ENCODE data around the gene ZNF750.

Gene ZNF750

DNA sequence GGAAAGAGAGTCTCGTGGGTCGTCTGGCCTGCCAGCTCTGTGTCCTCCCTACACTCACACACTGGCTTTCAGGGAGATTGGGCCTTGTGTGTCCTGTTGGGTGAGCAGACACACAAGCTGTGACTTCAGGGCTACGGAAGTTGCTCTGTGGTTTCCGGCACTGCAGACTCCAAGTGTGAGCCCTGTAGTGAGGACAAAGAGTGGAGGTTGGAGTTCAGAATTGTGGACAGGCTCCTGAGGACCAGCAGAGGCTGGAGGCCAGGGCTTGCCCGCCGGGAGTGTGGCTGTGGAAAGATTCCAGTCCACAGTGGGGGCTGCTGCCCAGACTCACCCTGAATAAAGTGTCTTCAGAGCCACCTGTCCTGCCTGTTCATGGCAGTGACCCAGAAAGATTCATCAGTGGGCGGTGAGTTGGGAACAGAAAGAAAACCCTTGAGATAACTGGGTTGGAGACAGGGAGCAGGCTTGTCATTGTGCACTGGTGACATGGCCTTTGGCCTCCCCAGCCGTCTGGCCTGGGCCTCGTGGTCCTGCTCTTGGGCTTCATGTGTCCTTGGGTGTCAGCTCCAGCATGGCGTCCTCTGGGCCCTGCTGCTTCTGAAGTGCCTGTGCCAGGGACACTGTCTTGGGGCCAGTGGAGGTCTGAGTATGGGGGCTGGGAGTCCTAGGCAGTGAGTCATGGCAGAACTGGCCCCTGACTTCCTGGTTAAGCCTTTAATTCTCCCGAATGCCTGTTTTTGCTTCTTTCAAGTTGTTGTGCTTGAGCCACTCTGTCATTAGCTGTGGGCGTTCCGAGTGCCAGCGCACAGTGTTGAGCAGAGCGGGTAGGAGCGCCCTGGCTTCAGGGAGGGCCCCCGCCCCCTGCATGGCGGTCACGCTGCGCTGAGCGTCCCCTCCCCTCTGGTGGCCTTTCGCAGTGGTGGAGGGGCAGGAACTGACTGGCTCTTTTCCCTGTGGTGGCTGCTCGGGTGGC is 19.9 kb upstream of the ZNF750 start:
- peak; percentile 61 to 67 for DNase-seq

DNA sequence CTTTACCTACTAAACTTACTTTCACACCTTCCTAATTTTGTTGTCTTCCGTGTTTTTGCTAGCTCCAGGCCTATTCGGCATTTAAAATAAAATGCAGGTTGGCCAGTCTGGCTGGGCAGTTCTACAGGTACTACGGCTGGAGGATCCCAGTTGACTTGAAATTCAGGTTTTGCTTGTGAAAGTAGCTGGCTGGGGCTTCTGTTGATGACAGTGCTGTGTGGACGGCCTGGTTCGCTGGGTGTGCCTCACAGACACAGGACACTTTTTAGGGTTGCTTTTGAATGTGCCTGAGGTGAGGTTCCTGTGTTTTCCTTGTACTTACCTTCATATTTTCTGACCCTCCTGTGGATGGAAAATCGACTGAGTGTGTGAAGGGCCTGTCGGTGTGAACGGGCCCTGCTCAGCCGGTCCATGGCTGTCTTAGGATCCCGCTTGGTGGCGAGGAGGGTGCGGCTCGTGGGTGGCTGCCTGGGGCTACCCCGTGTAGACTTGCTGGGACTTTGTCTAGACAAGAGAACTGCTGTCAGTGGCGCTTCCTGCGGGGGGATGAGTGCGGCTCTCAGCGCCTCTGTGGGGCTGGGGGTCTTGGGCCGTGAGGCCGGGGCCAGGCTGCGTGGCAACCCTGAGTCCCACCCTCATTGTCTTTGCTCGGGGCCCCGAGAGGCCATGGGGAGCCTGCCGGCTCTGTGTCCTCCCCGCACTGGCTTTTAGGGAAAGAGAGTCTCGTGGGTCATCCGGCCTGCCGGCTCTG is 18.7 kb upstream of the ZNF750 start:
- DNase-seq, result no peak

DNA sequence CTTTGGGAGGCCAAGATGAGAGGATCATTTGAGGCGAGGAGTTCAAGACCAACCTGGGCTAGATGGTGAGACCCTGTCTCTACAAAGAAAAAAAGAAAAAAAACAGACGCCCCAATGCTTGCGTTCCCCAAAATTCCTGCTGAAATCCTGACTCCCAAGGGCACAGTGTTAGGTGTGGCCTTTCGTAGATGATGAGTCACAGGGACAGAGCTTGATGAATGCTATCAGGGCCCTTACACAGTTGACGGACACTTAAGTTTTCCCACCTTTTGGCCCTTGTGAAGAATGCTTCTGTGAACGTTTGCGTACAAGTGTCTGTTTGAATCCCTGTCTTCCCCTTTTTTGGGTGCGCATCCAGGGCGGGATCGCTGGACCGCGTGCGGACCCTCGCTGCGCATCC is 16.5 kb upstream of the ZNF750 start:
- no peak for DNase-seq

DNA sequence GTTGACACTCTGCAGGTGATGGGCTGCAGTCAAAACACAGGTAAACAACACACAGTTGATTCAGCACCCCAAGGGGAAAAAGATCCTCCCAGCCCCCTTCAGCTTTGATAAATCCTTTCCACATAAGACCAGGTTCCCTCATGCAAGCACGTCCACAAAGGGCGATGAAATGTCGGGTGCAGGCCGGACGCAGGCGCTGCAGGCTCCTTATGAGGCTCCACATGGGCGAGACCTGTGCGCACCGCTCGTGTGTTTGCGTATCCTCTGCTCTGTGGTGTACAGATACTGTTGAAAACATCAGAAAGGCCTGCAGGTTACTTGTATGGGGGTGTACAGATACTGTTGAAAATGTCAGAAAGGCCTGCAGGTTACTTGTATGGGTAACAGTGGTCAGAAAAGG is 14.4 kb upstream of the ZNF750 start:
- DNase-seq, result no peak

DNA sequence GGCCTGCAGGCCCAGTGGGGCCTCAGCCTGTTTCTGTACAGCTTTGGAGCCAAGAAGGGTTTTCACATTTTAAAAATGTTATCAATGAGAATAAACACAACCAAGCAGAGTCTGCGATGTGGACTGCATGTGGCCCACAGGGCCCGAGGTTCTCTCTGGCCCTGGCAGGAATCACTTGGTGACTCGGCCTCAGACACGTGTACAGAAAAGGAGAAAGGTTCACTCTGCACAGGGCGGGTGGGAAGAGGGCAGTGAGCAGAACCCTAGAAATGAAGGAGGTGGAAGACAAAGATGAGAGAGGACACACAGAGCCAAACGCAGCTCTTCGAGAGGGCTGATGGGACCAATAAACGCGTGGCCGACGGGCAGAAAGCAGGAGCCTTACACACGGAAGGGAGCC is 11.6 kb upstream of the ZNF750 start:
- DNase-seq, result peak in 1 of 2 experiments; percentile 52

DNA sequence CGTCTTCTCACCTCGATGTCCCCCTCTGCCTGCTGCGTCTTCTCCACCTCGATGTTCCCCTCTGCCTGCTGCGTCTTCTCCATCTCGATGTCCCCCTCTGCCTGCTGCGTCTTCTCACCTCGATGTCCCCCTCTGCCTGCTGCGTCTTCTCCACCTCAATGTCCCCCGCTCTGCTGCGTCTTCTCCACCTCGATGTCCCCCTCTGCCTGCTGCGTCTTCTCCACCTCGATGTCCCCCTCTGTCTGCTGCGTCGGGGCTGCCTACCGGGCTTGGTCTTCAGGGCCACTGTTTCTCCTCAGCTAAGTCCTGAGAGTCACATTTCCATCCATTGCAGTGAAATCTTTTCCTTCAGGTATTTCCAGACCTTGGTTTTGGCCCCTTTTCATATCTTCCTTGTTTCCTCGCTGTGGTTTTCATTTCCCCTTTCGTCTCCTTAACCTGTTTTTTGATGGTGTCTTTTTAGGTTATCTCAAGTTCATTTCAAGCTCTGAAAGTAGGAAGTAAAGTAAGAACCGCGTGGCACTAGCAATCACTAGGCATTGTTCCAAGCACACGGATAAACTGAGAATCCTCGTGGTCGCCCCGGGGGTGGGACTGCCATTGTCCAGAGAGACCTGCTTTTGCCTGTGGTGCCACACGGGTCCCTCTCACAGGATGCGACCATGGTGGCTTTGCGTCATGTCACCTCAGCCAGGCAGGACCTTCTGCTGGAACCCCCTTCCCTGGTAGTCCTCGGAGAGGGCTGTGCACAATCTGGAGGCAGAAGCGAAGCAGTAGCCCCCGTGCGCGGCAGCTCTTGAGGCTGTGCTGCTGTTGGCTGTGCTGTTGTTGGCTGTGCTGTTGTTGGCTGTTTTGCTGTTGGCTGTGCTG is 9.5 kb upstream of the ZNF750 start:
- DNase-seq, result no peak

DNA sequence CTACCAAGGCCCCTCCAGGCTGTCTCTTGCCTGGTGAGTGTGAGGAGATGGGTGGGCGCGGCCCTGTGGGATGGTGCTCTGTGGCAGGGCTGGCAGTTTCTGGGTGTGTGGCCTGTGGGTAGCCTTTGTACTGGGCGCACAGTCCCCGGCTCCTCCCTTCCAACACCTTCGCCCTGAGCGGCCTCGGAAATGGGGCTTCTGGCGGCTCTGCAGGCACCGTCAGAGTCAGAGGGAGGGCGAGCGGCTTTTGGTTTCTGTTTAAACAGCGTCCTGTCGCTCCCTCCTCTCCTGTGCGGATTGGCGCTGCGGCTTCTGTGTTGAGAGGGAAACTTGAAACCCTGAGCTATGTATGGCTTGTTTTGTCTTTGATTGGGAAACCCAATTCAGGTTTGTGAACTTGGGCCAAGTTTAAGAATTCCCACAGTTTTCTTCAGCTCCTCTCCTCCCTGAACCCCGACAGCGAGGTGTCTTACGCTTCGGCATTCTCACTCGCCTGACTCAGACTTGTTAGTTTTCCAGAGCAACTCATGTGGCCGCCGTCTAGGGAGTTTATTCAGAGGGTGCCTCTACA is 8.3 kb upstream of the ZNF750 start:
- DNase-seq, result peak; percentile 82 to 84

DNA sequence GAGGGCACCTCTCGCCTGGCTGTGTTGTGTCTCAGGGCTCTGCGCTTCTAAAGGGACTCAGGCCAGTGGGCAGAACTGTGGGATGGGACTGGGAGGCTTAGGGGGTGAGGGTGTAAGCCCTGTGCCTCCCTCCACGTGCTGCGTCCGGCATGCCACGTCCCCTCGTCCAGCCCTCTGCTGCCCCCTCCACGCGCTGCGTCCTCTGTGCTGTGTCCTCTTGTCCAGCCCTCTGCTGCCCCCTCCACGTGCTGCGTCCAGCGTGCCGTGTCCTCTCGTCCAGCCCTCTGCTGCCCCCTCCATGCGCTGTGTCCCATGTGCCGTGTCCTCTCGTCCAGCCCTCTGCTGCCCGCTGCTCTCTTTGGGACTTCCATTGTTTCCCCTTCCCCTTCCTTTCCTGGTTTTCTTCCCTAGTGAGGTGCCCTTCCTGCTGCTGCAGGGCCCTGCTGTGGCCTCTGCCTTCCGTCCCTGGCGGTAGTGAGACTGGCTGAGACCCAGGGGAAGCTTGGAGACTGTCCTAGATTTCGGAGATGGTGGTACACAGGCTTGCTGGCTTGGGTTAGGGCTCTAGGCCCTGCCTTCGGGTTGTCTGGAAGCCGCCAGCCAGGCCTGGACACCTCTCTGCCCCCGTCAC is 6.4 kb upstream of the ZNF750 start:
- no peak for DNase-seq

DNA sequence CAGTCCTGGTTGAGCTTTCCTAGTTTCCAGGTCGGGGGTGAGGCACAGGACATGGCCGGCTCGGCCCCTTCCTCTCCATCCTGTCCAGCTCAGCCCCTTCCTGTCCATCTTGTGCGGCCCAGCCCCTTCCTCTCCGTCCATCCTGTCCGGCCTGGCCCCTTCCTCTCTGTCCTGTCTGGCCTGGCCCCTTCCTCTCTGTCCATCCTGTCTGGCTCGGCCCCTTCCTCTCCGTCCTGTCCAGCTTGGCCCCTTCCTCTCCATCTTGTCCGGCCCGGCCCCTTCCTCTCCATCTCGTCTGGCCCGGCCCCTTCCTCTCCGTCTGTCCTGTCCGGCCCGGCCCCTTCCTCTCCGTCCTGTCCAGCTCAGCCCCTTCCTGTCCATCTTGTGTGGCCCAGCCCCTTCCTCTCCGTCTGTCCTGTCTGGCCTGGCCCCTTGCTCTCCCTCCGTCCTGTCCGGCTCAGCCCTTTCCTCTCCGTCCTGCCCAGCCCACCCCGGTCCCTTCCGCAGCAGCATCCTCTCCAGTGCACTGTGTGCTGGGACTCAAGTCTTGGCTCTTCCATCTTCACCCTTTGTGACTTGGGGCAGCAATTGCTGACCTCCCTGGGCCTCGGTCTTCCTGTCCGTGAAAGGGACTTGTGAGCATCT is 5.5 kb upstream of the ZNF750 start:
- no peak for DNase-seq

DNA sequence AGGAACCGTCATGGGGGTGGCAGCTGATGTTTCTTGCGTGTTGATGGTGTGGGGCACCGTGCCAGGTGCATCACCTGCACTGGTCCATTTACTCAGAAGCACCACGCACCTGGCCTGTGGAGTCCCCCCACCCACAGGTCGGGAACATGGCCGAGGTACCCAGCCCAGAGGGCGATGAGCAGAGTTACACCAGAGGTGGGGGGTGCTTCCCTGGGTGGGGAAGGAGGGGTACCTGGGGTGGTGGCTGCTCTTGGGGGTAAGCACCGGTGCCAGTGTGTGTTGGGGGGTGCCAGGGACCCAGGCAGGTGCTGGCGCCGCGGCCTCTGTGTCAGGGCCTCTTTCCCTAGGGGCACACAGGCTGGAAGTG is 5.0 kb upstream of the ZNF750 start:
- peak; percentile 60 to 70 for DNase-seq

DNA sequence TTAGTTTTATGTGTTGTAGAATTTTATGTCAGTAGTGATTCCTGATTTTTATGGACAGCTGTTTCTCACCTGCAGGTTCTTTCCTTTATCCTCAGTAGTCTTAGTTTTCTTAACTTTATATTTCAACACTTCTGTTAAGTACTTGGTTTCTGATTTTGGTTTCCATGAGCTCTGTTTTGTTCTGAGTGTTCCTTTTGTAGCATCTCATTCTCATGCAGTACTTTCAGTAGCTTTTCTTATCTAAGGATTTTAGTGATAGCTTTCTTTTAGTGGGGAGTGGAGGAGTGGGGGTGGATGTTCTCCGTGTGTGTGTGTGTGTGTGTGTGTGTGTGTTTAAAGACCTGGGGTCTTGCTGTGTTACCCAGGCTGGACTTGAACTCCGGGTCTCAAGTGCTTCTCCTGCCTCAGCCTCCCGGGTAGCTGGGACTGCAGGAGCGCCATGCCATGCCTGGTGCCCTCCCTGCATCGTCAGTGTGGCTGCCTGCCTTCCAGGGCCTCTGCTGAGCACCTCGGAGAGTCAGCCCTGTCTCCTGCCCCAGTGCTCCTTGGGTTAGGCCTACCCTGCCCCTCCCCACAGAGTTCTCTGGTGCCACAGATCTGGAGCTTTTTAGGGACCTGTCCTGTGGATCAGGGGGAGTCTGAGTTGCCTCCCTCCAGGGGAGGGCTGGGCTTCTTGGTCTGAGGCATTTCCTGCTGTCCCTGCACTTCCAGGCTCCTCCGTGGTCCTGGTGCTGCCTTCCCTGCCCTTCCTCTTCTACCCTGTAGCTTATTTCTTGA is 4.3 kb upstream of the ZNF750 start:
- no peak for DNase-seq

DNA sequence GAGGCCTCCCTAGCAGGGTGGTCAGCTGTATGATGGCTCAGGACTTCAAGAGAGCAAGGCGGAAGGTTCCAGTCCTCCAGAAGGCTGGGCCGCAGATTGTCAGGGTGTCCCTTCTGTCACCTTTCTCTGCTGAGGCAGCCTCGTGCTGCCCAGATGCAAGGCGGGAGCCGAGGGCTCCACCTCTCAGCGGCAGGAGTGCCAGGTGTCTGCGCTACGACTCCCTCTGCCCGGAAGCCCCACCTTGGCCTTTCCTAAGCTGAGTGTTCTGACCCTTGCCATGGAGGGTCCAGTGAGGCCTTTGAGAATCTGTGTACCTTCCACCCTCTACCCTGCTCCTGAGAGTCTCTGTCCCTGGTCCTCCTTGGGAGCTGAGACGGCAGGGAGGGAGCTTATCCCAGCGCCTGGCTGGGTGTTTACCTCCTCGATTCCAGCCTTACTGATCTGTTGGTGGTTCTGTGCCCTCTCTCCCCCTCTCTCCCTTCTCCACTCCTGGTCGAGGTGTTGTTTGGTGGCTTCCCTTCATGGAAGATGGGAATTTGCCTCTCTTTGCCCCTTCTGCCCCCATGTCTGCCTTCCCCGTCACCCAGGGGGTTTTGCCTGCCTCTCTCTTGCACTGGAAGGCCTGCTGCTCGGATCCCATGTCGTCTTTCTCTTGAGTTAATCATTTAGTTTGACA is 2.2 kb upstream of the ZNF750 start:
- DNase-seq, result peak in 1 of 2 experiments; percentile 59

DNA sequence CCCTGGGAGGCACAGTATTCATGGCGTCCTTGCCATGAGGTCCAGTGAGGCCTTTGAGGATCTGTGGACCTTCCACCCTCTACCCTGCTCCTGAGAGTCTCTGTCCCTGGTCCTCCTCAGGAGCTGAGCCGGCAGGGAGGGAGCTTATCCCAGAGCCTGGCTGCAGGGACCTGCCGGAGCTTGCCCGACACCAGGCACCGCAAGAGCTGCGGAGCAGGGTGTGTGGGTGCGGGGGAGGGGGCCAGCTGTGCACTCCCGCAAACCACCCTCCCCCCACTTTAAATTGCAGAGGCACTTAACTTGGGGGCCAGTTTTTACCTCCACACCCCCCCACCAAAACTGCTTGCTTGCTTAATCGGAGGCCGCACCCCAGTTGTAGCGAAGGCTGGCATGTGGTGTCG is 609 bp upstream of the ZNF750 start:
- no peak for DNase-seq

DNA sequence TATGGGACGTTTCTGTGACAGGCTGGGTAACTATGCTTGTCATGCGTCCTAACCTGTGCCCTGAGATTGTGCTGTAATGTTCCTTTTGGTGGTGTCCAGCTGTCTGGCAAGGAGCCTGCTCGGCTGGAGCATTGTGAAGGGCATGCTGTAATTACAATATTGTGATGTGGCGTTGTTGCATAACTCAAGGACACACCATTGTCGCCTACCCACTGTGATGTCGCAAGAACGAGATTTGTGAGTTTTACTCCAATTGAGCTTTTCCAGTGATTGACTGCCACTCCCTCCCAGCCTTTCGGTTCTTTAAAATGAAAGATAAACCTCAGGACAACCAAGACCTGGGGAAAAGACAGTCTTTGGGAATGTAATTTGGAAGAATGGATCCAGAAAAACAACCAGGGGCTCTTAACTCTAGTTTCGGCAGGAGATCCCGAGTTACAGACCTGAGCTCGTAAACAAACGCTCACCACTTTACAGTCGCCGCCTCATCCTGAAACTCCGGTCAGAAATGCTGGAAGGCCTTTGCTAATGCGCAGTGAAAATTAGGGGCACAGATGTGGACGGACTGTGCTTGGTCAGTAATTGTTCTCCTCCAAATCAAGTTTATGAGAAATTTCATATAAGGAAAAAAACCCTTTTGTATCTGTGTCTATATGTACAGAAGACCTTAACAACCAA is 1.3 kb downstream of the ZNF750 start:
- DNase-seq, result peak in 1 of 2 experiments; percentile 66

DNA sequence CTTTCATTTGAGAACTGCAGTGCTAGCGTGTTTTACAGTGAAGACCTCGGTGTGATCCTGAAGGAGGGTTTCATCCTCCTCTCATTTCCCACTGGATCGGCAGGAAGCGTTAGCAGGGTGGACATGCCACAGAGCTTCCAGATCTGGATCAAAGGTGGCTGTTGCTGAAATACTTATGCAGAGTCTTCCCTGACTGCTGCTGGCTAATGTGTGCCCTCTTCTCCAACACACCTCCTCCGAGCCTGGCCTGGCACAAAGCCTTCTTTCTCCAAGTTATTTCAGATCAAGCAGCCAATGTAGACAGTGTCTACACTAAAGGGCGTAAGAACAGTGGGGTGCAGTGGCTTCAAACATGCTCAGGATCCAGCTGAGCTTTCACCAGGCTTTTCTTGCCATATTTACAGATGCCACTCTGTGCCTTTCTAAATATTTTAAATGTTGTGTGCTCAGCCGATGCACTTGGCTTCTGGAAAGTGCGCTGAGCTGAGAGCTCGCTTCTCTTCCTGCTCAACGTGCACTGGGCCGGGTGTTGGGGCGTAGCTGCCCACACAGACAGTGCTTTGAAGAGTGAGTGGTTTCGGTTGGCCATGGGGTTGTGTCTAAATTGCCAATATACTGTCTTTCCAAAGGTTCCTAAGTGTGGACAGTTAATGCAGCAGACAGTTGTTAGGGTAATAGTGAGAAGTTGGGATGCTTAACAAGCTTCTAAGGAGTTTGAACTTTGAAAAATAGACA is 2.1 kb downstream of the ZNF750 start:
- DNase-seq, result peak in 1 of 2 experiments; percentile 66

DNA sequence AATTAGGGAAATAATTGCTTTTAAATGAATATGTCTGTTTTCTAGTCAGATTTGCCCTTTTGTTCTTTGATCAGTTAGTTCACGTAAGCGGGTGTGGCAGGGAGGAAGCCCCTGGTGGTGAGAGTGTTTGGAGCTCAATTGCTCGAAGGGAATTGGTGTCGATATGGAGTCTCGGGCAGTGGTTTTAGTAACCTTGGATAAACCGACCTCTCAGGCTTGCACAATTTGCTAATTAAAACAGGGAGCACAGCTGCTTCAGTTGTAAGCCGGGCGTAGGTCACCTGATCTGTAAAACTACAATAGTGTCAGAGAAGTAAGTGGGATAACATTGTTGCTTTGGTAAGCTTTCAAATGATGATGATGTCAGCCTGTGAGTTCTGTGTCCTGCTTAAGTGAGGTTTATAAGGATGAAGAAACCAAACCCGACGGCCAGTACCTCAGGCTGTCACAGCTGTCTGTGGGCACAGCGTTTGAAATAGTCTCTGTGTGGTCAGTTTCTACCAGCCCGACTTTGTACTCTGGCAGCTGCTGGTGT is 2.9 kb downstream of the ZNF750 start:
- DNase-seq, result peak in 1 of 2 experiments; percentile 69

DNA sequence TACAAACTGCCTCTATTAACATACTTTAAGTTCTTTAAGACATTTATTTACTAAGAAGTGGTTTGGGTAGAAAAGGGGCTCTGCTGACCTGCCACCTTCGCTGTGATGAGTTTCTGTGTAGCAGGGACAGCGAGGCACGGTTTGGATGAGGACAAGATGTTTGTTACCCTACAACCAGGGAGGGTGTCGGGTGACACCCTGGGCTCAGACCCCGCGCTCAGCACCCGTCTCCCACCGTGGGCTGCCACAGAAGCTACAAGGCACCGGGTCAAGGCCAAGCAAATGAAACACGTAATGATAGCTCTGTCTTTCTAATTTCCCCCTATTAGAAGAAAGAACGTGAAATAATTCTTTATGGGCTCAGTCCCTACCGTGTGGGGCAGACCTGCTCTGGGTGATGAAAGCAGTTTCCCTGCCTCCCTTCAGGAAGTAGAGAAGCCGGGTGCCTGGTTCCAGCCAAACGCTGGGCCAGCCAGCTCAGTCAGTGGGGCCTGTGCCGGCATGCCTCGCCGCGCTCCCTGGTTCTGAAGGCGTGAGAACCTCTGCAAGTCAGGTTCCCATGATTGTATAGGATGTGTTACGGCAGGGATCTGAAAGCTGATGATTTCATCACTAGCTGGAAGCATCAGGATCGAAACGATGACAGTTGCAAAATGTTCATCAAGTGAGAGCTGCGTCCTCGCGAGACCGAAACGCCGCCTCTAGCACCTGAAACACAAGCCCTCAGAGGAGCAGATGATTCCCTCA is 3.9 kb downstream of the ZNF750 start:
- DNase-seq, result peak in 1 of 2 experiments; percentile 23

DNA sequence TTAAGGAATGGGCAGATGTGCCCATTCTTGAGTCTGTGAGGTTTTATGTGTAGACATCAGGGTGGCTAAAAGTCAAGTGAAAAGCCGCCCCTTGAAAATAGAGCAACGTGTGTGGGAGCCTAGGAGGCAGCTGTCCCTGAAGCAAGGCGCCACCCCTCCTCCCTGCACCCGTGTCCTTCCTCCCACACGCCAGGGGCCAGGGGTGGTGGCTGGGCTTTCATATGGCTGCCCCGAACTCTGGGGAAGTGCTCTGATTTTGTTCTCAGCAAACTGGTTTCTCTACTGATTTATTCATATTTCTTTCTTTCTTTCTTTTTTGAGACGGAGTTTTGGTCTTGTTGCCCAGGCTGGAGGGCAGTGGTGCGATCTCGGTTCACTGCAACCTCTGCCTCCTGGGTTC is 4.7 kb downstream of the ZNF750 start:
- DNase-seq, result no peak
